Measurements from ENCODE around the gene AHI1. TPM values are rescaled to one million over a fixed set of nuclear protein-coding genes. Genes with fewer than 3 reads are reported as not detected.
"Not testable (repeated sequence)": the region's sequence is repeated elsewhere in the genome, so short reads cannot be mapped to it uniquely, and the experiment has no call there.

Gene AHI1
- total RNA-seq, 6 experiments from 2014 or later: 14.6 to 19.1 (median 17.0) TPM

- Mint-ChIP-seq H3K4me1 (ENCODE audit: low read depth) (peaks cover 44% of the 10 kb centered on the region), H3K9me3 (no peaks in the 10 kb centered on the region), H3K4me3 (no peak overlapping the region), H3K27ac (no peak overlapping the region), H3K27me3 (ENCODE audit: insufficient read depth) (no peaks in the 10 kb centered on the region; the same call in 1 of the 2 replicates), H3K36me3 (ENCODE audit: low read depth) (peaks cover 23% of the 10 kb centered on the region)
- no peak for DNase-seq
- TF ChIP-seq CTCF (IDR thresholded peaks at IDR 0.05): no peak
Observed at GRCh38 chr6:135347887-135348286, 149.7 kb downstream of the AHI1 start.

GRCh38 chr6:135346747-135347146 is 150.8 kb downstream of the AHI1 start:
- Mint-ChIP-seq H3K27me3 (ENCODE audit: insufficient read depth) (no peaks in the 10 kb centered on the region; the same call in 1 of the 2 replicates), H3K9me3 (no peaks in the 10 kb centered on the region), H3K4me1 (ENCODE audit: low read depth) (peaks cover 44% of the 10 kb centered on the region), H3K4me3 (peak overlapping the region; percentile 61), H3K36me3 (ENCODE audit: low read depth) (peaks cover 26% of the 10 kb centered on the region), H3K27ac (peak overlapping the region; percentile 71)
- no peak for TF ChIP-seq CTCF (IDR thresholded peaks at IDR 0.05)
- DNase-seq: peak; percentile 53

GRCh38 chr6:135344526-135344925 is 153.0 kb downstream of the AHI1 start:
- H3K27ac Mint-ChIP-seq: no peak overlapping the region
- peaks cover 36% of the 10 kb centered on the region for H3K4me1 Mint-ChIP-seq (ENCODE audit: low read depth)
- no peaks in the 10 kb centered on the region; the same call in 1 of the 2 replicates for H3K27me3 Mint-ChIP-seq (ENCODE audit: insufficient read depth)
- DNase-seq: no peak
- no peak for TF ChIP-seq CTCF (IDR thresholded peaks at IDR 0.05)
- peaks cover 27% of the 10 kb centered on the region for H3K36me3 Mint-ChIP-seq (ENCODE audit: low read depth)
- no peaks in the 10 kb centered on the region for H3K9me3 Mint-ChIP-seq
- no peak overlapping the region for H3K4me3 Mint-ChIP-seq

- H3K9me3 Mint-ChIP-seq; H3K27ac Mint-ChIP-seq; DNase-seq; H3K27me3 Mint-ChIP-seq (ENCODE audit: insufficient read depth); H3K4me3 Mint-ChIP-seq; H3K4me1 Mint-ChIP-seq (ENCODE audit: low read depth): not testable (repeated sequence)
- H3K36me3 Mint-ChIP-seq (ENCODE audit: low read depth): peaks cover 21% of the 10 kb centered on the region
Observed at GRCh38 chr6:135339920-135340319, 157.6 kb downstream of the AHI1 start.

- peak; percentile 18 for DNase-seq
- Mint-ChIP-seq H3K27ac (peak overlapping the region; percentile 64), H3K27me3 (ENCODE audit: insufficient read depth) (peaks cover 3% of the 10 kb centered on the region; the same call in 1 of the 2 replicates), H3K9me3 (0 out of 2 replicates have a peak, but pooled peaks cover 4% of the 10 kb centered on the region), H3K36me3 (ENCODE audit: low read depth) (peaks cover 18% of the 10 kb centered on the region), H3K4me1 (ENCODE audit: low read depth) (peaks cover 18% of the 10 kb centered on the region), H3K4me3 (no peak overlapping the region)
- no peak for TF ChIP-seq CTCF (IDR thresholded peaks at IDR 0.05)
Observed at GRCh38 chr6:135334169-135334568, 163.4 kb downstream of the AHI1 start.

- H3K9me3 Mint-ChIP-seq: 0 out of 2 replicates have a peak, but pooled peaks cover 4% of the 10 kb centered on the region
- H3K27me3 Mint-ChIP-seq (ENCODE audit: insufficient read depth): no peaks in the 10 kb centered on the region
- DNase-seq: peak; percentile 10
- TF ChIP-seq CTCF (IDR thresholded peaks at IDR 0.05): no peak
- H3K27ac Mint-ChIP-seq: no peak overlapping the region
- H3K36me3 Mint-ChIP-seq (ENCODE audit: low read depth): peaks cover 30% of the 10 kb centered on the region
- no peak overlapping the region for H3K4me3 Mint-ChIP-seq
- H3K4me1 Mint-ChIP-seq (ENCODE audit: low read depth): peaks cover 18% of the 10 kb centered on the region
Observed at GRCh38 chr6:135331002-135331401, 166.5 kb downstream of the AHI1 start.
